Endometrial microvascular endothelial cells (primary cell): ENCODE results near the gene RAD51B. TPM values are rescaled to one million over a fixed set of nuclear protein-coding genes. Genes with fewer than 3 reads are reported as not detected.

Experiments used
- in situ Hi-C: cut with HindIII; loops from 2 replicates; pipeline ENCODE4 v1.10.0; 2017; ENCODE audit warnings: low sequenced_read_pairs, low pct_unique_long_range_greater_than_20kb; ENCODE audit errors: inconsistent ontology term
- total RNA-seq: library from RNA; depleted of rRNA; stranded (reverse); fragments of >200 nt; gene quantifications from one replicate; pipeline ENCODE4 v1.2.3, GENCODE V29; 2015; ENCODE audit errors: inconsistent ontology term

RAD51B gene
- total RNA-seq, 1 donor from 2014 or later, result 16.4 TPM

DNA sequence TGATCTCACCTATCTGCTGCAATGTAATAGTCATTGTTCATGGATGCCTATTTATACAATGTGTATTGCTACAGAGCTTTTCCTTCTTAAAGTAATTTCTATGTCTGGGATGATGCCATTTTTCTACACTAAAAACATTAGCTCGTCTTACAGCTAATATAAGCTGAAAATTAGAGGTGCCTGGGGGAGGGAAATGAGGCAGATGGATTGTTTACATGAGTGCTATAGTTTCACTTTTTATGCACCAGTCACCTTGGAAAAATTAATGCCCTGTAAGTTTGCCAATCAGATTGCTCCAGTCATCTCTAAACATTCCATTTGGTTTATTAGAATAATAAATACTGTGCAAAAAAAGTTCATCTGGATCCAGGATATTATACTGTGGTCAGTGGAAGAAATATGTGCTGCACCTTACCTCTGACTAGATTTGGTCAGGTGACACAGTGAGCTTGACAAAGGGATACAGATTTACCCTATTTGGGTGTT lies 436.2 kb downstream of the RAD51B start:
- in situ Hi-C loops, result loop anchor here (25.0 kb wide), 1 partner anchor 157 kb away; no protein-coding TSS in a partner anchor

- in situ Hi-C loops, result loop anchor here (25.0 kb wide), 1 partner anchor 154 kb away; no protein-coding TSS in a partner anchor
Measured at GRCh38 chr14:68257969-68258368, 438.4 kb downstream of the RAD51B start.

GRCh38 chr14:68258995-68259394 lies 439.4 kb downstream of the RAD51B start:
- in situ Hi-C loops, result loop anchor here (25.0 kb wide), 1 partner anchor 153 kb away; no protein-coding TSS in a partner anchor

GRCh38 chr14:68260121-68260520 lies 440.5 kb downstream of the RAD51B start:
- in situ Hi-C loops, result loop anchor here (25.0 kb wide), 1 partner anchor 152 kb away; no protein-coding TSS in a partner anchor

- in situ Hi-C loops, result loop anchor here (25.0 kb wide), 1 partner anchor 151 kb away; no protein-coding TSS in a partner anchor
Measured at GRCh38 chr14:68261092-68261842, 441.7 kb downstream of the RAD51B start.

GRCh38 chr14:68262567-68262966 lies 443.0 kb downstream of the RAD51B start:
- in situ Hi-C loops, result loop anchor here (25.0 kb wide), 1 partner anchor 150 kb away; no protein-coding TSS in a partner anchor

DNA sequence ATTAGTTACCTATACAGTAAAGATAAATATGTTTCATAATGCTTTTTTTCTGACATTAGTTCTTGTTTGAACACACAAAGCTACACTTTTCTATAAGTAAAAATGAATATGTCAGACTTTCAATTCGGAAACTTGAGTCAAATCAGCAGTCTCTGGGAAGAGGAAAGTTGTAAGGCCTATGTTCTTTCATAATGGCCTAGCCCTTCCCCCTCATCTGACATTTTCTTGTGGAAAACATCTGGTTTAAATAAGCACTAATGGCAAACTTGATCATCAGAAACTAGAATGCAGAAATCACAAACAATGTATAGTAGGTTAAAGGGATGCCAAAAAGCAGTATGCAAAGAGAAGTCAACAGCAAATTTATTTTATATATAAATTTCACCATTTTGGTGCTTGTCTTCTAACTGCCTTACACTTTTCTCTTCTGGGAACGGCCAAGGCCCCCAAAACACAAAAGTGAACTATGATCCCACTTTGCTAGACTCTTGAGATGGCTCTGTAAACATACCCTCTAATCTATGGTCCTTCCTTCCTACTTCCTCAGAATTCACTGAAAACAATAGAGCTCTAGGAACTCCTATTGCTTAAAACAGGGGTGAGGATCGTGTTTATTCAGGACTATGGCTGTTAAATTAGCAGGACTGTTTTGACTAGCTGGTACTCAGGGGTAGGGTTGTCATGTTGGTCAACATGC lies 444.1 kb downstream of the RAD51B start:
- in situ Hi-C loops, result loop anchor here (25.0 kb wide), 1 partner anchor 149 kb away; no protein-coding TSS in a partner anchor

DNA sequence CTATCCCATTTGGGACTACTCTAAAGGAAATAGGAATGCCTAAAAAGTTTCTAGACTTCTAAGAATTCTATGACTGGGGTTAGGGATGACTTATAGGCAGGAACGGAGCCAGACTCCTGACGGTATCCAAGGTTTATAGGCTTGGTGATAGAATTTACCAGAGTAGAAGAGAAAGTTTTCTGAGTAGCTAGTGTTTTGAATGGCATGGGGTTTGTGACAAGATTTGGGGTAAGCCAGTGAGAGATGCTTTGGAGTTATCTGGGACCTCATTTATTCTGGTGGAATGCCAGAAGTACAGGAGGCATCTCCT lies 444.6 kb downstream of the RAD51B start:
- in situ Hi-C loops, result loop anchor here (25.0 kb wide), 1 partner anchor 148 kb away; no protein-coding TSS in a partner anchor

- in situ Hi-C loops, result loop anchor here (25.0 kb wide), 1 partner anchor 145 kb away; no protein-coding TSS in a partner anchor
Measured at GRCh38 chr14:68266998-68267397, 447.4 kb downstream of the RAD51B start.

DNA sequence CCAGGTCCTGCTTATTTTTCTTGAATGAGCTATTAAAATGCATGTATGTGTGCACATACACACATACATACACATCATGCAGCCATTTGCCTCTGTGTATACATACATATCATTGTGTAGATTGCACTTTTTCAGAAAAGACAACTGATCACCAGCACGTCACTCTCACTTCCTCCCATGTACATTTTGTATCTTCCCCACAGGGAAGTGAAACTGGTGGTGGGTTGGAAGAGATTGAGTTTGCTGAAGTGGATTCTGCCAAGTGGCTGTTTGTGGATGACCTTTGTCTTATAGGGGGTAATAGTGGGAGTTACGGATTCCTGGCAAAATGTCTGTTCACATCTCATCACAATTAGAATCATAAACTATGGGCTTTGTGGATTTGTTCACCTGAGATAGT lies 448.6 kb downstream of the RAD51B start:
- in situ Hi-C loops, result loop anchor here (25.0 kb wide), 1 partner anchor 144 kb away; no protein-coding TSS in a partner anchor

- in situ Hi-C loops, result loop anchor here (25.0 kb wide), 1 partner anchor 144 kb away; no protein-coding TSS in a partner anchor
Measured at GRCh38 chr14:68268719-68269118, 449.1 kb downstream of the RAD51B start.

DNA sequence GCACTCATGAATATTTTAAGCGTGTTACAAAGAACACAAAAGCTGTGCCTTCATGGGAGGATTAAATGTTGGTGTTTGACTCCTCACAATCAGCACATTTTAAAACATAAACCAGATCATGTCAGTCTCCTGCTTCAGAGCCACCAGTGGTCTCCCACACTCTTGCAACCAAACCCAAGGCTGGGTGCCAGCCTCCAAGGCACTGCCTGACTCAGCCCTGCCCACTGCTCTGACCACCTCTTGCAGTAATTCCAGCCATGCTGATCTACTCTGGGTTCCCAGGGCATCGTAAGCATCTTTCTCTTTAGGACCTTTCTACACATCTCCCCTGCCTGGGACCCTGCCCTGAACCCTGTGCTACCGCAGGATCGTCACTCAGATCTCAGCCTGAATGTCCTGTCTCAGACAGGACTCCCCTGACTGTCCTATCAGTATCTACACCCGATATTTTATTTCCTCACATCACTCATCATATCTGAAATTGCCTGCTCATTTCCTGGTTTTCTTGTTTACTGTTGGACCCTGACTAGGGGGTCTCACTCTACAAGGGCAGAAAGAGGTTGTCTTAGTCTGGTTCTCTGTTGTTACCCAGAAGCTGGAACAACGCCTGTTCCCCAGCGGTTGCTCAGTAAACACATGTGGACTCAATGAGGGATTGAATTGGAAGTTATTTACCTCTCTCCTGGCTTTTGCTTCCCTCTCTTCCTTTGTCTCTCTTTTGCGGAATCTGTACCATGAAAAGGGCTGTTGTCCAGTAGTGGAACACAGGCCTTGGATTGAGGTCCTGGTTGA lies 449.8 kb downstream of the RAD51B start:
- in situ Hi-C loops, result loop anchor here (25.0 kb wide), 1 partner anchor 143 kb away; no protein-coding TSS in a partner anchor

DNA sequence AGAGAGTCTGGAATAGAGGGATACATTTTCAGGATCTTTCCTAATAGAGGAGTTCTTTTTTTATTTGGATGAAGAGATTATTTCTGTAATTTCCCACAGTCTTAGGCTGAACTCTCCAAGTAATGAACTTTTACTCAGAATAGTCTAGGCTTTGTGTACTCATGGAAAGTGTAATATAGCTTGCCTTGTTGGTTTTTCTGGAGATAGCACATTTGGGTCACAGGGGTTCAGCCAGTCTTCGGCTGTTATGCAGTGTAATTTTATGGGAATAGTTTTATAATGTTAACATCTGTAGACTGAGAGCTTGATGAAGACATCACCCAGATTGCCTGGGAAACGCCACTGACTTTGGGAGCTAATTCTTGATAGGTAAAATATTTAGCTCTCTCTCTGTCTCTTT lies 450.8 kb downstream of the RAD51B start:
- in situ Hi-C loops, result loop anchor here (25.0 kb wide), 1 partner anchor 142 kb away; no protein-coding TSS in a partner anchor

GRCh38 chr14:68271913-68272391 lies 452.4 kb downstream of the RAD51B start:
- in situ Hi-C loops, result loop anchor here (25.0 kb wide), 1 partner anchor 140 kb away; no protein-coding TSS in a partner anchor

DNA sequence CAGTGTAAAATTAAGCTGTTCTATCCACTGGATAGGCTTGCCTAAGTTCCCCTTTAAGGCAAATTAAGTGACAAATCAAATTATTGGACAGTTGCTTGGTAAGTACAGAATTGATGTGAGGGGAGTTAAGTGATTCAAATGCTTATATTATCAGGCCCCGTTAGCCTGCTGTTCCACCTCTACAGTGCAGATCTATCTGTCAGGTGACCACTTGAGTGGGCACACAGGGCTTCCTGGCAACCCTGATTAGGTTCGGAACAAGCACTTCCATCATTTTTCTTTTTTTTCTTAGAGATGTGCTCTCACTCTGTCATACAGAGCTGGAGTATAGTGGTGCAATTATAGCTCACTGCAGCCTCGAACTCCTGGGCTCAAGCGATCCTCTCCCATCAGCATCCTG lies 453.8 kb downstream of the RAD51B start:
- in situ Hi-C loops, result loop anchor here (25.0 kb wide), 1 partner anchor 139 kb away; no protein-coding TSS in a partner anchor

- in situ Hi-C loops, result loop anchor here (25.0 kb wide), 1 partner anchor 138 kb away; no protein-coding TSS in a partner anchor
Measured at GRCh38 chr14:68274725-68275124, 455.1 kb downstream of the RAD51B start.

DNA sequence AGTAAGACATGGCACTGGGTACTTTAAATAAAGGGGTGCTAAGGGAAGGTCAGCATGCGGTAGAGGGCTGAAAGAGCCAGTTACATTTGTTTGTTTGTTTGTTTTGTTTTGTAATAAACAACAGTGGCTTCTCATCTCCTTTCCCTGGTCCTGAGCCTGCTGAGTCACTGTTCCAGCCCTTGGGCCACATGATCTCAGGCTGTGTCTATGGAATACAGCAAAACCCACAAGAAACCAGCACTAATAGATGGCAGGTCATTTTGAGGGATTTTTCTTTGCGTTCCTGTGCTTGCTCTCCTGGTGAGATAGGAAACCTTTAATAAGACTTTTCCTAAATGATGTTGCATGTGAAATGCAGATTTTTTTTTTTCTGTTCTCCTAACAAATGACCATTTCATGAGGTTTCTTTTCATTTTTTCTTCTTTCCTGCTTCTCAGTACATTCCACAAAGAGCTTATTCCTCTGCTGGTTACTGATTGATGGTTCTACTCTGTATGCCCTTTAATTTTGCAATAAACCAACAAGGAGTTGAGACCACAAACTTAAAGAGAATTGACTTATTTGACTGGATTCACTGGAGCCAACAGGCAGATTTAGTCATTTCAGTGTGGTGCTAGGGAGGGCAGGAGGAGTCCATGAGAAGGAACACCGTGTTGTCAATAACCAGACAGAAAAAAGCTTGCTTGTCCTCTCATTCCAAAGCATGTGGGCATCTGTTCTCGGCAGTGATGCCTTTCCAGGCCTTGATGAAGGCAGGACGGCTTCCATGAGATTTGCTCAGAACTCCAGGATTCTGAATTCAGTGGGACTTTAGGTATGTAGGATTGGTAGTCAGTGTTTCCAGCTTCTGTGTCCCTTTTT lies 459.2 kb downstream of the RAD51B start:
- in situ Hi-C loops, result no loop called here

- in situ Hi-C loops, result no loop called here
Measured at GRCh38 chr14:68279437-68279720, 459.8 kb downstream of the RAD51B start.
